GM15510 (cell line): ENCODE results near the gene DUOX1.
A peak's percentile ranks its signal among the peaks of the same experiment; 100 is the strongest.

Source experiments
- POLR2A ChIP-seq: IDR thresholded peaks from 3 replicates; pipeline ENCODE4 v1.6.1; 2011; ENCODE audit warnings: borderline replicate concordance; ENCODE audit not compliant: insufficient read length; ENCODE audit errors: extremely low read depth

Gene DUOX1

DNA sequence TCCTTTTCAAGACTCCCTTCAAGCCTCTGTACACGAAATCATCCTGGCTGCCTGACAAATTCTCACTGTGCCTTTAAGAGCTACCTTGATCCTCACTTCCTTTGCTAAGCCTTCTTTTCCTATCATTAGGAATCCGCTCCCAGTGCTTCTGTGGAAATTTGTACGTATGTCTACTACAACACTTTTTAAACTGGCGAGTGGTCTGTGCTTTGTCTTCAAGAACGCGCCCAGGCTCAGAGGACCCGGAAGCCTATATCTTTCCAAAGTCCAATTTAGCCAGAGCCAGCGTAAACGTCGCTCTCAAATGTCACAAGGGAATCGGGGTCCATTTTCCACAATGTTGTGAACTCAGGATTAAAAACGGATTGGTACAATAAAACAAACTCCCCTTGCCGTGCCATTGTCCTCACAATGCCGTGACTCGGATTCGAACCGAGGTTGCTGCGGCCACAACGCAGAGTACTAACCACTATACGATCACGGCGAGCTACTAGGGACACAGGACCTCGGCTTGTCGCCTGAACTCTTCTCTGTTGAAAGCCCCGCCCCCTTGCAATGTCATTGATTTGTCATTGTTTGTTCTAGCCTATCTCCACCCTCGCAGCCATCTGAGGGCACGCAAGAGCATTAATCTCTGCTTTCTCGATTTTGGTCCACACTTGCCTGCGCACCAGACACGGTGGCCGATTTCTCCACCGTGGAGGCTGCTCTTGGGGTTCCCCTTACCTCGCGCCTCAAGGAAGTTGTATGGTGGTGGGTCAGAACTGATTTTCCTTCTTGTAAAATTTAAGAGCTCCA is 70.4 kb downstream of the DUOX1 start:
- peak; percentile 82 for TF ChIP-seq POLR2A

DNA sequence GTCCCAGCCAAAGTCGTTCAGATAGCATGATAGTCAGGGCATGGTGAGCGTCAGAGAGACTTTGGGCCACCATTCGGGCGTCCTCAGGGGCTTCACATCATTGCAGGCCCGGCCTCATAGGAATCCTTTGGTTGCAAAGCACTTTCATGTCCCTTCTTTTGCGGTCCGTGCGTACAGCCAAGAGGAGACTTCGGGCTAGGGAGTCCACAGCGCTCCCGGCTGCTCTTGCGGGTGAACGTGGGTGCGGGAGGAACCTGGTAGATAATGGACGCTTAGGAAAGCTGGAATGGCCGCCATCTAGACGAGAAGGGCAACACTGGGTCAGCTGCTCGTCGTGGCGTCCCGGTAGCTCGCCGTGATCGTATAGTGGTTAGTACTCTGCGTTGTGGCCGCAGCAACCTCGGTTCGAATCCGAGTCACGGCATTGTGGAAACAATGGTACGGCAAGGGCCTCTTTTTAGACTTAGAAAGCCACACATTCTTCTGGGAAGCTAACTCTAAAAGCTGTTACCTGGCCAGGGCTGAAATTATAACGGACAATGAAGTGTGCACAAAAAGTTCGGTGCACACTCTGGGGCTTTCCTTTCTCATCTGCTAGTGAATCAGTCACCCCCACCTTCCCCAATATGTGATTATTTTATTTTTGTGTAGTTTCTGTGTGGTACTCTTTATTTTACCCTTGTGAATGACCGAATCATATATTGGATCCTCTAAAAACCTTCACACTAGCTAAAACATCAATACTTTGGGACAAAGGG is 71.2 kb downstream of the DUOX1 start:
- TF ChIP-seq POLR2A = no peak

DNA sequence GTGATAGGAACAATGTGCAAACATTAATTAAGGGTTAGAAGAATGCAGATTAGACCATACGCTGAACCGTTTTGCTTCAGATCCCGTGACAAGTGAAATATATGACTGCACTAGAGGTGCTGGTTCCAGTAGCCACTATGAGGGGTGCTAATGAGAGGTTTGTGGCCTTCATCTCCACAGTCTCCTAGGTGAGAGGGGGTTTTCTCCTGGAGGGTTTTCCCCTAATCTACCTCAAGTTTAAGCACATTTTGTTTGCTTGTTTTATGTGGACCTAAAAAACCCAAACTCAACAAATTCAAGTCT is 71.7 kb downstream of the DUOX1 start:
- TF ChIP-seq POLR2A = no peak

DNA sequence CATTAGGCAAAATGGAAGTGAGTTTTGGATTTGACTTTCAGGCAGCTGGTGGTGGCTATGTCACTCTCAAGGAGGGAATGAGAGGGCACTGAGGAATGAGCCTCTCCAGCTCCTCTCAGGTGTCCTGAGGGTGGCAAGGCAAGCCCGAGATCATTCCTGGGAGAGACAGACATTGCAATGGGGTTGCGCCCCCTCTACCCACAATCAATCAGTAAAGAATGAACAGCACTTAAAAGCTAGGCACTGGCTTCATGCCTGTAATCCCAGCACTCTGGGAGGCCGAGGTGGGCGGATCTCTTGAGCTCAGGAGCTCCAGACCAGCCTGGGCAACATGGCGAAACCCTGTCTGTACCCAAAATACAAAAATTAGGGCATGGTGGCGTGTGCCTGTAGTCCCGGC is 72.1 kb downstream of the DUOX1 start:
- no peak for TF ChIP-seq POLR2A

DNA sequence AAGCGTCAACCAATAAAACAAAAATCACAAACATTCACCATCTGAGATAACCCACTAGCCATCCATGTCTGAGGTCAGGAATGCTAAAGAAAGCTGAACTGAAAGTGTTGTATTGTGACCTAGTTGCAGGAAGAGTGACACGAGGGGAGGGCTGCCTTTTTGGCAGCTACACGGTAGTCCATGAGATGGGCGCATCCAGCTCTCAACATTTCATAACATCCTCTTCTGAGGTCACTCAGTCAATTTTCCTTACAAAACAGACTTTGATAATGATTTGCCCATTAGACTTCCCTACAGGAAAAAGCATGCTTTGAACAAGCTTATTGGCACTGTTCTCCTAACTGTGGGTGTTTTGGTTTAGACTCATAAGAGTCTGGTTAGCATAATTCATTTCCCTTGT is 73.4 kb downstream of the DUOX1 start:
- TF ChIP-seq POLR2A = no peak

DNA sequence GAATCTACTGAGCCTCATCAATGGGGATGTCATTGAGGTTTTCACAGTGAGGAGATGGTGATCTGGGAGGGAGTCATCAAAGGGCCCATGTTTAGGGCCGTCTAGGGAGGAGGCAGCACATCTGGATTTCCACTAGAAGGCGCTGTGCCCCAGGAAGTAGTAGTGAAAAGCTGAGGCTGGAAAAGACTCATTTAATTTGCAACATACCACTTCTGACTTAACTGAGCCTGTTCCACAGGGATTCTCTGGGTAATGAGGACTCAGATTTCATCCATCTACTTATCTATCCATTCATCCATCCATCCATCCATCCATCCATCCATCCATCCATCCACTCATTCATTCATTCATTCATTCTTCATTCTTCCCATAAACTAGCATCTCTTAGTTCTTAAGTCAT is 75.4 kb downstream of the DUOX1 start:
- no peak for TF ChIP-seq POLR2A

DNA sequence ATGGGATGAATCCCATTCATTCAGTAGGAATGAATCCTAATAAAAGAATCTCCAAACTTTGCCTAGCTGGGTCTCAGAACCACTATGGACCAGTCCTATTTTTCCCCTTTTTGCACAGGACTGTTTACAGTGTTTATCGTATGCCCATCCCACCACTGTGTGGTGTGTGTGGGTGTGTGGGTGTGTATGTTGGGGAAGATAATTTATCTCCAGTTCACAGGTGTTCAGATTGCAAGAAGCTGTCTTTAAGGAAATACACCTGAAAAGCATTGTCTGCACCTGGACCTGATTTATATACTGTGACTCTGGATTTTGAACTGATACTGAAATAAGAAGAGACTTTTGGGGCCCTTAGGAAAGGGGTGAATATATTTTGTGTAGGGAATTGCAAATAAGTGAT is 82.7 kb downstream of the DUOX1 start:
- no peak for TF ChIP-seq POLR2A
